Ishikawa (cell line): ENCODE measurements around the gene HSD17B12.

Experiments
- CEBPB ChIP-seq: IDR thresholded peaks from 2 replicates; pipeline ENCODE4 v1.6.1; 2012
- CREB1 ChIP-seq: IDR thresholded peaks from 2 replicates; pipeline ENCODE4 v1.6.1; 2012; ENCODE audit warnings: low read depth
- EGR1 ChIP-seq: IDR thresholded peaks from 2 replicates; pipeline ENCODE4 v1.6.1; 2012
- EP300 ChIP-seq: IDR thresholded peaks from 2 replicates; pipeline ENCODE4 v1.6.1; 2012; ENCODE audit warnings: borderline replicate concordance
- FOXM1 ChIP-seq: IDR thresholded peaks from 2 replicates; pipeline ENCODE4 v1.6.1; 2012; ENCODE audit warnings: low read depth, borderline replicate concordance
- NFIC ChIP-seq: IDR thresholded peaks from 2 replicates; pipeline ENCODE4 v1.6.1; 2012
- RAD21 ChIP-seq: IDR thresholded peaks from 2 replicates; pipeline ENCODE4 v1.6.1; 2012; ENCODE audit warnings: low read depth
- REST ChIP-seq: IDR thresholded peaks from 2 replicates; pipeline ENCODE4 v1.6.1; 2012; ENCODE audit warnings: low read depth, mild to moderate bottlenecking
- TAF1 ChIP-seq: IDR thresholded peaks from 2 replicates; pipeline ENCODE4 v1.6.1; 2012; ENCODE audit warnings: low read depth, mild to moderate bottlenecking
- TCF12 ChIP-seq: IDR thresholded peaks from 2 replicates; pipeline ENCODE4 v1.6.1; 2012; ENCODE audit warnings: low read depth
- TEAD4 ChIP-seq: IDR thresholded peaks from 2 replicates; pipeline ENCODE4 v1.6.1; 2012
- YY1 ChIP-seq: IDR thresholded peaks from 2 replicates; pipeline ENCODE4 v1.6.1; 2012; ENCODE audit warnings: low read depth
- ZBTB7A ChIP-seq: IDR thresholded peaks from 2 replicates; pipeline ENCODE4 v1.6.1; 2012; ENCODE audit warnings: low read depth
- TF ChIP-seq, protein P1 (sequence below): IDR thresholded peaks from 2 replicates; pipeline ENCODE4 v1.6.1; 2012
- TF ChIP-seq, protein P2 (sequence below): IDR thresholded peaks from 2 replicates; pipeline ENCODE4 v1.6.1; 2012

The HSD17B12 gene

DNA sequence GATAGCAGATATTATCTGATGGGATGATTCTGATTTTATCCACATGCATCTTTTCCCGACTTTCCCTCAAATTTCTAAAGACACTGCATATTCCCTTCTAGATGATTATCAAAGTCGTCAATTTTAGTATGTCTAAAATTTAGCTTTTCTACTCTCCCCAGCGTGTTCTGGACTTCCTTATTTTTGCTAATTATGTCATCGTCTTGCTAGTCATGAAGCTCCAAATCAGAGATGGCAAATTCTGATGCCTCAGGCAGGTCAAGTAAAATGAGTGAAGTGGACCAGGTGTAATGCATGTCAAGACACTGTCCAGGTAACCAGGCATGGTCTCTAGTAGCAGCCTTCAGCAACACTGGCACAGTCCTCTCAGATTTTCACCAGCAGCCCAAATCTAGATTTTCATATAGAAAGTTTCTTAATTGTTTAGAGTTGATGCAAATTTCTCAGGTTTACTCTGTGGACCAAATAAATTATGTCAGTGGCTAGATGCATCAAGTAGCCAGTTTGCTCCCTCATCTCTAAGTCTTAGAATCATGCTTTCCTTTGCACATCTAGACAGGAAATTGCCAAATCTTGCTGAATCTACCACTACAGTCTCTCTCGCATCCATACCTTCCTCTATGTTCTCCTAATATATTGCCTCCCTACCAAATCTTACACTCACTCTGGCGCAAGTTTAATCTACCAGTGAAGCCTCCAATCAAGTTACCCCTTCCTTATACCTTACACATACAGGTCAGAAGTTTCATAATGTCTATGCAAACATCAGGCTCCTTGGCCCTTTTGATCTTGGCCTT, 10.6 kb downstream of the HSD17B12 start:
- TF ChIP-seq TAF1 (no peak), YY1 (no peak), TEAD4 (no peak), CREB1 (no peak), CEBPB (no peak), TCF12 (no peak), NFIC (no peak), ZBTB7A (no peak)

- TF ChIP-seq EGR1 (no peak), REST (no peak), YY1 (no peak), FOXM1 (no peak), ZBTB7A (no peak), TAF1 (no peak)
- TF ChIP-seq, protein P1, sequence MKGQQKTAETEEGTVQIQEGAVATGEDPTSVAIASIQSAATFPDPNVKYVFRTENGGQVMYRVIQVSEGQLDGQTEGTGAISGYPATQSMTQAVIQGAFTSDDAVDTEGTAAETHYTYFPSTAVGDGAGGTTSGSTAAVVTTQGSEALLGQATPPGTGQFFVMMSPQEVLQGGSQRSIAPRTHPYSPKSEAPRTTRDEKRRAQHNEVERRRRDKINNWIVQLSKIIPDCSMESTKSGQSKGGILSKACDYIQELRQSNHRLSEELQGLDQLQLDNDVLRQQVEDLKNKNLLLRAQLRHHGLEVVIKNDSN, result no peak
- TF ChIP-seq, protein P2, sequence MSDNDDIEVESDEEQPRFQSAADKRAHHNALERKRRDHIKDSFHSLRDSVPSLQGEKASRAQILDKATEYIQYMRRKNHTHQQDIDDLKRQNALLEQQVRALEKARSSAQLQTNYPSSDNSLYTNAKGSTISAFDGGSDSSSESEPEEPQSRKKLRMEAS, result no peak
Observed at GRCh38 chr11:43691806-43692205, 11.3 kb downstream of the HSD17B12 start.

DNA sequence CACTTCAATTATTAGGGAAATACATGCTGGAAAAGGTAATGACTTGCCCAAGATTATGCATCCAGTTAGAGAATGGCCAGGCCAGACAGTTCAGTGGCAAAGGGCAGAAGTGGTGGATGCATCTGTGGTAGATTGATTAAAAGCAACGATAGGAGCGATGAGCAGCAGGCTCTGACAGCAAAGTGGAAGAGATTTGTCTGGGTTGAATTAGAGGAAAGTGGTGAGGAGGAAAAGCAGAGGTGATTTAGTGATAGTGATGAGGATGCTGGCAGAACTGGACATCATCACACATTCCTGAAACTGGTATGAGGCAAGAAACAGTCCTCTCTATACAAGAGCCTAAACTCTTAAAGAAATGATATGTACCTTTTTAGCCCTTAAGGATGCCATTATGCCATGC, 12.5 kb downstream of the HSD17B12 start:
- TF ChIP-seq REST (no peak), RAD21 (no peak), NFIC (no peak)
- TF ChIP-seq, protein P2, result no peak

DNA sequence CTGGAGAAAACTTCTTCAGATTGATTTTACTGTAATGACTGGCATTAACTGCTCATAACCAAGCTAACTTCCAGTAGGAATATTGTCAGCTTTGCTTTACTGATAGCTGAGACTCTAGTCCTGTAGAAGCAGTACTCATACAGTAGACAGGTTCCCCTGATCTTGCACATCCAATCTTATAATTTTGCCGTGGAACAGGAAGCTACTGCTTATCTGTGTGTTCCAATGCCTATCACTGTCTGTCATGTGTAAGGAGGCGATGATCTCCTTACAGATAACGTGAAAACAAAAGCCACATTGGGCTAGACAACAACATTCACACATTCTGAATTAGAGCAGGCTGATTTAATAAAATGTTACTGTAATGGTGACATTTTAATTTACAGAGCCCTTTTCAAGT, 13.2 kb downstream of the HSD17B12 start:
- TF ChIP-seq NFIC (no peak), TAF1 (no peak), CEBPB (no peak), REST (no peak), EP300 (no peak)
- TF ChIP-seq, protein P2, result no peak

- TF ChIP-seq, protein P2, result no peak
- TF ChIP-seq TAF1, result no peak
- TF ChIP-seq CREB1, result no peak
- no peak for TF ChIP-seq CEBPB
- no peak for TF ChIP-seq FOXM1
- TF ChIP-seq EP300, result no peak
- no peak for TF ChIP-seq REST
- TF ChIP-seq EGR1, result no peak
- no peak for TF ChIP-seq ZBTB7A
- no peak for TF ChIP-seq TEAD4
- TF ChIP-seq NFIC, result no peak
- TF ChIP-seq, protein P1, result no peak
- TF ChIP-seq YY1, result no peak
- TF ChIP-seq TCF12, result no peak
- TF ChIP-seq RAD21, result no peak
Observed at GRCh38 chr11:43694477-43694876, 13.9 kb downstream of the HSD17B12 start.
